ENCODE measurements around the gene ZNF222.

GRCh38 chr19:44010468-44010867, 14.7 kb upstream of the ZNF222 start:
- TF ChIP-seq CTCF (IDR thresholded peaks at IDR 0.05) (no peak), POLR2A (IDR thresholded peaks at IDR 0.05) (no peak), POLR2AphosphoS5 (IDR thresholded peaks at IDR 0.05) (no peak), EP300 (IDR thresholded peaks at IDR 0.05) (no peak)

All from suprapubic skin (tissue), 4 donors.